H1 (cell line): Measurements from ENCODE around the gene NPL.

Experiments used
- CBX5 ChIP-seq: fragments of 300-800, 300-1000 bp; sonication (generic); IDR thresholded peaks from 2 replicates; pipeline ENCODE4 v1.7.1; 2016; ENCODE audit warnings: antibody characterized with exemption, low read length, low read depth
- CTCF ChIP-seq, 3 experiments: IDR thresholded peaks; 1 replicate in 2 of 3; 2 replicates in 1 of 3; pipeline versions ENCODE4 v1.5.1 to v1.6.1; 2011; ENCODE audit warnings: low read length in 3 of 3, mild to moderate bottlenecking in 3 of 3, inconsistent platforms in 2 of 3, low read depth in 1 of 3, moderate library complexity in 1 of 3; ENCODE audit not compliant: insufficient read depth in 1 of 3; ENCODE audit errors: control extremely low read depth in 1 of 3
- EP300 ChIP-seq, 2 experiments: IDR thresholded peaks; 1 replicate in 1 of 2; 2 replicates in 1 of 2; pipeline ENCODE4 v1.6.1; 2011 to 2012; ENCODE audit warnings: low read depth in 2 of 2, low read length in 2 of 2, mild to moderate bottlenecking in 2 of 2, borderline replicate concordance in 1 of 2, inconsistent platforms in 1 of 2, moderate library complexity in 1 of 2
- GABPA ChIP-seq: IDR thresholded peaks from 2 replicates; pipeline ENCODE4 v1.6.1; 2011; ENCODE audit warnings: mild to moderate bottlenecking, low read length, moderate library complexity, borderline replicate concordance; ENCODE audit not compliant: insufficient read depth
- POLR2A ChIP-seq, 2 experiments: IDR thresholded peaks; 1 replicate in 1 of 2; 2 replicates in 1 of 2; pipeline ENCODE4 v1.6.1; 2011; ENCODE audit warnings: low read depth in 2 of 2, low read length in 2 of 2, mild to moderate bottlenecking in 2 of 2; ENCODE audit errors: control extremely low read depth in 1 of 2
- POLR2AphosphoS5 ChIP-seq: IDR thresholded peaks from 2 replicates; pipeline ENCODE4 v1.6.1; 2011; ENCODE audit warnings: low read depth, low read length
- RAD21 ChIP-seq, 2 experiments: IDR thresholded peaks in 1 of 2; conservative IDR thresholded peaks in 1 of 2; 2 replicates each; pipeline ENCODE4 v1.6.1; 2011; ENCODE audit warnings: low read depth in 2 of 2, low read length in 2 of 2, improper control_type of control experiment in 1 of 2, inconsistent platforms in 1 of 2, mild to moderate bottlenecking in 1 of 2, moderate library complexity in 1 of 2
- SP1 ChIP-seq: IDR thresholded peaks from 2 replicates; pipeline ENCODE4 v1.6.1; 2011; ENCODE audit warnings: low read depth, low read length
- SP2 ChIP-seq: IDR thresholded peaks from 2 replicates; pipeline ENCODE4 v1.6.1; 2012; ENCODE audit warnings: mild to moderate bottlenecking, low read length, inconsistent platforms
- SP4 ChIP-seq: IDR thresholded peaks from 2 replicates; pipeline ENCODE4 v1.6.1; 2012; ENCODE audit warnings: low read length, inconsistent platforms
- SRF ChIP-seq: IDR thresholded peaks from 2 replicates; pipeline ENCODE4 v1.6.1; 2011; ENCODE audit warnings: mild to moderate bottlenecking, low read depth, low read length, moderate library complexity
- TBP ChIP-seq: IDR thresholded peaks from 2 replicates; pipeline ENCODE4 v1.6.1; 2011; ENCODE audit warnings: low read depth, low read length, improper control_type of control experiment
- TF ChIP-seq, protein P1 (sequence below): IDR thresholded peaks from 2 replicates; pipeline ENCODE4 v1.6.1; 2012; ENCODE audit warnings: low read length, inconsistent platforms

GRCh38 chr1:182855911-182856310, 66.3 kb downstream of the NPL start:
- TF ChIP-seq SRF (no peak), GABPA (no peak), SP4 (no peak), RAD21 (IDR thresholded peaks at IDR 0.05 in 1 of 2, conservative IDR thresholded peaks at IDR 0.05 in 1 of 2; ENCODE audit: low read depth in 2 of 2, low read length in 2 of 2) (no peak), CTCF (IDR thresholded peaks at IDR 0.05; ENCODE audit: control extremely low read depth in 1 of 3, insufficient read depth in 1 of 3, low read depth in 1 of 3, low read length in 3 of 3) (no peak), SP1 (no peak), POLR2A (IDR thresholded peaks at IDR 0.05; ENCODE audit: control extremely low read depth in 1 of 2, low read depth in 2 of 2, low read length in 2 of 2) (no peak), TBP (no peak), SP2 (no peak), EP300 (IDR thresholded peaks at IDR 0.05; ENCODE audit: borderline replicate concordance in 1 of 2, low read depth in 2 of 2, low read length in 2 of 2) (no peak), CBX5 (no peak), POLR2AphosphoS5 (no peak)
- TF ChIP-seq, protein P1, sequence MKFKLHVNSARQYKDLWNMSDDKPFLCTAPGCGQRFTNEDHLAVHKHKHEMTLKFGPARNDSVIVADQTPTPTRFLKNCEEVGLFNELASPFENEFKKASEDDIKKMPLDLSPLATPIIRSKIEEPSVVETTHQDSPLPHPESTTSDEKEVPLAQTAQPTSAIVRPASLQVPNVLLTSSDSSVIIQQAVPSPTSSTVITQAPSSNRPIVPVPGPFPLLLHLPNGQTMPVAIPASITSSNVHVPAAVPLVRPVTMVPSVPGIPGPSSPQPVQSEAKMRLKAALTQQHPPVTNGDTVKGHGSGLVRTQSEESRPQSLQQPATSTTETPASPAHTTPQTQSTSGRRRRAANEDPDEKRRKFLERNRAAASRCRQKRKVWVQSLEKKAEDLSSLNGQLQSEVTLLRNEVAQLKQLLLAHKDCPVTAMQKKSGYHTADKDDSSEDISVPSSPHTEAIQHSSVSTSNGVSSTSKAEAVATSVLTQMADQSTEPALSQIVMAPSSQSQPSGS, result no peak
